AG04450 (cell line): Measurements from ENCODE around the gene ABCB7. TPM values are rescaled to one million over a fixed set of nuclear protein-coding genes. Genes with fewer than 3 reads are reported as not detected.
"Not testable (repeated sequence)": the region's sequence is repeated elsewhere in the genome, so short reads cannot be mapped to it uniquely, and the experiment has no call there.

Source experiments
- CTCF ChIA-PET: fragments of 300-600, 350-600 bp; formaldehyde crosslinking; extraction: SDS; loops from one replicate; lab custom pipeline; 2022; ENCODE audit warnings: antibody characterized with exemption, inconsistent platforms; lab: Charles Lee
- POLR2A ChIA-PET: fragments of 350-600 bp; formaldehyde crosslinking; extraction: SDS; loops from one replicate; lab custom pipeline; 2021; ENCODE audit warnings: antibody characterized with exemption, inconsistent platforms; lab: Yijun Ruan, JAX
- DNase-seq: peaks from one replicate; pipeline ENCODE4 v3.0.0-alpha.2; 2011; ENCODE audit warnings: low read depth, low spot score
- H3K27ac ChIP-seq: one replicate; pipeline ENCODE4 v1.5.1; 2012; ENCODE audit warnings: low read depth, low read length, control low read depth
- H3K27me3 ChIP-seq: one replicate; pipeline ENCODE4 v1.6.0; 2012; ENCODE audit warnings: low read length; ENCODE audit not compliant: control insufficient read depth, insufficient read depth
- H3K4me3 ChIP-seq: 2 replicates; pipeline ENCODE4 v1.5.1; 2011; ENCODE audit warnings: mild to moderate bottlenecking, low read depth, low read length, control low read depth
- H3K9me3 ChIP-seq: 2 replicates; pipeline ENCODE4 v1.5.1; 2012; ENCODE audit warnings: low read length; ENCODE audit not compliant: control insufficient read depth, insufficient read depth
- CTCF ChIP-seq: IDR thresholded peaks from 2 replicates; pipeline ENCODE4 v1.5.1; 2011; ENCODE audit warnings: low read depth, low read length, control low read depth, inconsistent platforms
- polyA plus RNA-seq: library from polyadenylated mRNA; depleted of rRNA; stranded (reverse); fragments of >200 nt; gene quantifications from 2 replicates; pipeline ENCODE4 v1.2.3, GENCODE V29; 2011

ABCB7 gene
- polyA plus RNA-seq, 1 experiment, result 25.3 TPM

GRCh38 chrX:75149654-75150053, 6.4 kb downstream of the ABCB7 start:
- CTCF ChIA-PET, result no interaction called here
- Histone ChIP-seq H3K4me3 (no peak overlapping the region), H3K9me3 (no peaks in the 10 kb centered on the region), H3K27me3 (no peaks in the 10 kb centered on the region), H3K27ac (no peak overlapping the region)
- no peak for DNase-seq
- no peak for TF ChIP-seq CTCF
- POLR2A ChIA-PET, result no interaction called here

GRCh38 chrX:75132672-75133071, 23.4 kb downstream of the ABCB7 start:
- Histone ChIP-seq H3K4me3 (no peak overlapping the region), H3K27me3 (no peaks in the 10 kb centered on the region), H3K9me3 (no peaks in the 10 kb centered on the region), H3K27ac (no peak overlapping the region)
- TF ChIP-seq CTCF, result no peak
- ChIA-PET POLR2A (no interaction called here), CTCF (no interaction called here)
- DNase-seq, result no peak

- Histone ChIP-seq H3K27me3 (no peaks in the 10 kb centered on the region), H3K27ac (no peak overlapping the region), H3K4me3 (no peak overlapping the region), H3K9me3 (no peaks in the 10 kb centered on the region)
- POLR2A ChIA-PET, result no interaction called here
- no peak for DNase-seq
- CTCF ChIA-PET, result no interaction called here
- TF ChIP-seq CTCF, result no peak
Observed at GRCh38 chrX:75131973-75132627, 24.0 kb downstream of the ABCB7 start.

GRCh38 chrX:75129069-75129468, 27.0 kb downstream of the ABCB7 start:
- H3K4me3 ChIP-seq, H3K27me3 ChIP-seq, DNase-seq, H3K9me3 ChIP-seq, H3K27ac ChIP-seq, POLR2A ChIA-PET, CTCF ChIA-PET: not testable (repeated sequence)

GRCh38 chrX:75118296-75118695, 37.8 kb downstream of the ABCB7 start:
- no peaks in the 10 kb centered on the region for H3K9me3 ChIP-seq
- no peak overlapping the region for H3K27ac ChIP-seq
- TF ChIP-seq CTCF, result no peak
- DNase-seq, result no peak
- POLR2A ChIA-PET, result no interaction called here
- H3K4me3 ChIP-seq, result no peak overlapping the region
- CTCF ChIA-PET, result no interaction called here
- H3K27me3 ChIP-seq, result no peaks in the 10 kb centered on the region
